H1 (cell line): ENCODE data around the gene AMT. TPM values are rescaled to one million over a fixed set of nuclear protein-coding genes. Genes with fewer than 3 reads are reported as not detected.
A peak's percentile ranks its signal among the peaks of the same experiment; 100 is the strongest.

Experiments used
- CTCF ChIA-PET: fragments of 300-600 bp; sonication (Branson Sonifier 250); formaldehyde crosslinking; loops from one replicate; lab custom pipeline; 2021; ENCODE audit not compliant: partially characterized antibody; lab: Charles Lee
- POLR2A ChIA-PET: fragments of 300-600 bp; sonication (Branson Sonifier 250); formaldehyde crosslinking; loops from one replicate; lab custom pipeline; 2021; ENCODE audit warnings: inconsistent platforms; ENCODE audit not compliant: partially characterized antibody; lab: Charles Lee
- DNase-seq, 2 experiments: peaks; one replicate each; pipeline versions ENCODE4 v3.0.0 to v3.0.0-alpha.2; 2010 to 2022; ENCODE audit warnings: low spot score in 2 of 2, low read depth in 1 of 2, mixed read lengths in 1 of 2
- FAIRE-seq: peaks from 2 replicates; lab custom pipeline; 2011; peaks lifted over from hg19 to GRCh38; lab: Jason Lieb, UNC
- H2AFZ ChIP-seq: 2 replicates; pipeline ENCODE4 v1.8.1; 2012; ENCODE audit warnings: low read length, inconsistent platforms
- H2AK5ac ChIP-seq: 2 replicates; pipeline ENCODE4 v1.6.1; 2013; ENCODE audit warnings: low read depth, low read length
- H2BK120ac ChIP-seq: replicated peaks from 2 replicates; pipeline ENCODE3; 2013; ENCODE audit warnings: low read depth, low read length, inconsistent platforms
- H2BK12ac ChIP-seq: 2 replicates; pipeline ENCODE4 v1.6.1; 2013; ENCODE audit warnings: low read depth, low read length
- H2BK15ac ChIP-seq: 2 replicates; pipeline ENCODE4 v1.6.1; 2013; ENCODE audit warnings: low read length
- H2BK20ac ChIP-seq: 2 replicates; pipeline ENCODE4 v1.6.1; 2013; ENCODE audit warnings: low read length
- H2BK5ac ChIP-seq: 2 replicates; pipeline ENCODE4 v1.6.1; 2013; ENCODE audit warnings: low read depth, low read length
- H3K14ac ChIP-seq: 2 replicates; pipeline ENCODE4 v1.6.1; 2013; ENCODE audit warnings: inconsistent platforms; ENCODE audit not compliant: insufficient read length
- H3K18ac ChIP-seq: 2 replicates; pipeline ENCODE4 v1.6.1; 2013; ENCODE audit warnings: low read length; ENCODE audit errors: extremely low read depth
- H3K23ac ChIP-seq: 2 replicates; pipeline ENCODE4 v1.6.1; 2013; ENCODE audit warnings: inconsistent platforms; ENCODE audit not compliant: insufficient read length
- H3K23me2 ChIP-seq: 2 replicates; pipeline ENCODE4 v1.6.1; 2013; ENCODE audit warnings: low read depth, low read length
- H3K27ac ChIP-seq: 2 replicates; pipeline ENCODE4 v1.6.1; 2011; ENCODE audit warnings: low read depth, low read length, inconsistent platforms
- H3K27me3 ChIP-seq, 4 experiments: replicated peaks in 1 of 4; 1 replicate in 1 of 4; 2 replicates in 3 of 4; pipeline versions ENCODE4 v1.6.1 to v1.8.1; 2011 to 2013; ENCODE audit warnings: low read length in 3 of 4, mild to moderate bottlenecking in 3 of 4, inconsistent platforms in 2 of 4, mixed read lengths in 2 of 4, moderate library complexity in 1 of 4; ENCODE audit not compliant: control insufficient read depth in 3 of 4, insufficient read depth in 3 of 4; ENCODE audit errors: extremely low read depth in 1 of 4
- H3K36me3 ChIP-seq, 4 experiments: 2 replicates each; pipeline versions ENCODE4 v1.6.1 to v1.8.1; 2011 to 2013; ENCODE audit warnings: mild to moderate bottlenecking in 4 of 4, low read length in 3 of 4, moderate library complexity in 2 of 4, control low read depth in 1 of 4, inconsistent platforms in 1 of 4; ENCODE audit not compliant: insufficient read depth in 4 of 4, control insufficient read depth in 2 of 4
- H3K4ac ChIP-seq: replicated peaks from 2 replicates; pipeline ENCODE3; 2013; ENCODE audit warnings: low read length, low read depth, mixed read lengths, inconsistent platforms; ENCODE audit not compliant: insufficient read length
- H3K4me1 ChIP-seq, 4 experiments: replicated peaks in 1 of 4; 1 replicate in 1 of 4; 2 replicates in 3 of 4; pipeline versions ENCODE4 v1.6.1 to v1.8.1; 2011 to 2013; ENCODE audit warnings: low read length in 3 of 4, inconsistent platforms in 2 of 4, mixed read lengths in 1 of 4; ENCODE audit not compliant: insufficient read depth in 4 of 4, control insufficient read depth in 3 of 4
- H3K4me2 ChIP-seq, 2 experiments: 2 replicates each; pipeline versions ENCODE4 v1.6.1 to v1.8.1; 2011 to 2013; ENCODE audit warnings: low read depth in 2 of 2, low read length in 2 of 2, control low read depth in 1 of 2, inconsistent platforms in 1 of 2, mild to moderate bottlenecking in 1 of 2; ENCODE audit not compliant: insufficient read depth in 1 of 2
- H3K4me3 ChIP-seq, 4 experiments: fragments of 200-600, 300-600 bp in 1 of 4; sonication (generic), shearing (Covaris generic), sonication (Bioruptor Twin) in 1 of 4; 2 replicates each; pipeline versions ENCODE4 v1.5.1 to v1.8.1; 2011 to 2016; ENCODE audit warnings: low read length in 4 of 4, low read depth in 3 of 4, control low read depth in 2 of 4, inconsistent platforms in 2 of 4, mild to moderate bottlenecking in 2 of 4, mixed read lengths in 1 of 4, moderate library complexity in 1 of 4; ENCODE audit not compliant: insufficient read depth in 2 of 4; ENCODE audit errors: extremely low read depth in 1 of 4
- H3K56ac ChIP-seq: replicated peaks from 2 replicates; pipeline ENCODE3; 2013; ENCODE audit warnings: low read depth, mild to moderate bottlenecking, mixed read lengths, low read length, inconsistent platforms; ENCODE audit not compliant: insufficient read length
- H3K79me1 ChIP-seq: 2 replicates; pipeline ENCODE4 v1.6.1; 2013; ENCODE audit warnings: low read depth, low read length, control low read depth
- H3K79me2 ChIP-seq, 2 experiments: 2 replicates each; pipeline versions ENCODE4 v1.6.1 to v1.8.1; 2012 to 2013; ENCODE audit warnings: low read length in 2 of 2, mild to moderate bottlenecking in 2 of 2, inconsistent platforms in 1 of 2; ENCODE audit not compliant: insufficient read depth in 2 of 2, control insufficient read depth in 1 of 2
- H3K9ac ChIP-seq, 4 experiments: replicated peaks in 1 of 4; 1 replicate in 1 of 4; 2 replicates in 3 of 4; pipeline versions ENCODE4 v1.6.1 to v1.8.1; 2011 to 2013; ENCODE audit warnings: low read depth in 3 of 4, low read length in 3 of 4, control low read depth in 2 of 4, mild to moderate bottlenecking in 2 of 4, moderate library complexity in 2 of 4, inconsistent platforms in 1 of 4; ENCODE audit errors: extremely low read depth in 1 of 4
- H3K9me3 ChIP-seq, 2 experiments: 2 replicates each; pipeline versions ENCODE4 v1.6.1 to v1.8.1; 2012 to 2013; ENCODE audit warnings: mild to moderate bottlenecking in 2 of 2, moderate library complexity in 2 of 2, control low read depth in 1 of 2, inconsistent platforms in 1 of 2, low read depth in 1 of 2, low read length in 1 of 2, mixed read lengths in 1 of 2; ENCODE audit not compliant: insufficient read depth in 2 of 2
- H4K20me1 ChIP-seq, 2 experiments: replicated peaks in 1 of 2; 2 replicates each; pipeline versions ENCODE3 to v1.8.1; 2011 to 2013; ENCODE audit warnings: inconsistent platforms in 2 of 2, low read length in 2 of 2, mild to moderate bottlenecking in 1 of 2; ENCODE audit not compliant: insufficient read depth in 2 of 2, control insufficient read depth in 1 of 2
- H4K5ac ChIP-seq: 2 replicates; pipeline ENCODE4 v1.6.1; 2013; ENCODE audit warnings: low read length, low read depth, mixed read lengths, inconsistent platforms; ENCODE audit not compliant: insufficient read length
- H4K8ac ChIP-seq: 2 replicates; pipeline ENCODE4 v1.8.0; 2013; ENCODE audit warnings: mild to moderate bottlenecking, moderate library complexity, low read length, inconsistent platforms; ENCODE audit not compliant: insufficient read depth; ENCODE audit errors: extremely low read depth
- H4K91ac ChIP-seq: replicated peaks from 2 replicates; pipeline ENCODE3; 2013; ENCODE audit warnings: low read length, mixed read lengths, inconsistent platforms; ENCODE audit not compliant: insufficient read length
- BCL11A ChIP-seq, 2 experiments: IDR thresholded peaks; one replicate each; pipeline ENCODE4 v1.6.1; 2011; ENCODE audit warnings: low read depth in 2 of 2, low read length in 2 of 2, mild to moderate bottlenecking in 2 of 2
- EP300 ChIP-seq, 2 experiments: IDR thresholded peaks; 1 replicate in 1 of 2; 2 replicates in 1 of 2; pipeline ENCODE4 v1.6.1; 2011 to 2012; ENCODE audit warnings: low read depth in 2 of 2, low read length in 2 of 2, mild to moderate bottlenecking in 2 of 2, borderline replicate concordance in 1 of 2, inconsistent platforms in 1 of 2, moderate library complexity in 1 of 2
- KDM1A ChIP-seq: fragments of 200-600, 300-600 bp; sonication (generic); IDR thresholded peaks from 2 replicates; pipeline ENCODE4 v1.7.1; 2016; ENCODE audit warnings: mild to moderate bottlenecking, low read length, borderline replicate concordance
- WGBS, 2 experiments: shearing (Covaris generic) in 1 of 2; methylation state at CpG; one replicate each; pipeline versions ENCODE4 v1.1.6 to v1.1.7; 2013 to 2015; ENCODE audit warnings: low lambda C conversion rate in 2 of 2, mixed read lengths in 2 of 2, inconsistent platforms in 1 of 2, low coverage in 1 of 2, missing lambda C conversion rate in 1 of 2; ENCODE audit not compliant: insufficient replicate concordance in 2 of 2, insufficient coverage in 1 of 2, insufficient read length in 1 of 2; ENCODE audit errors: extremely low coverage in 1 of 2, missing lambda C conversion rate in 1 of 2; 5-methylcytosine and 5-hydroxymethylcytosine counted together
- polyA plus RNA-seq, 7 experiments: library from polyadenylated mRNA; depleted of rRNA in 3 of 7; stranded (reverse) in 5 of 7; unstranded in 2 of 7; fragments of >200 nt in 5 of 7; fragments of 200-250 nt in 2 of 7; gene quantifications; 1 replicate in 5 of 7; 2 replicates in 1 of 7; 4 replicates in 1 of 7; pipeline versions ENCODE4 v1.2.1 to v1.2.3, GENCODE V29; 2011 to 2013; ENCODE audit warnings: missing spikeins in 2 of 7, mixed read lengths in 2 of 7
- total RNA-seq: library from RNA; stranded (reverse); fragmentation: NEBNext Ultra II Directional; extraction: Animal tissue kit (Norgen Biotek cat#: 25700); gene quantifications from 2 replicates; pipeline ENCODE4 v1.2.1, GENCODE V29; 2021

Gene AMT
- total and polyA plus RNA-seq, 2 of the 8 experiments (the other 6 are each of a cell fraction or from before 2014, with no cell fraction given), result 46.5 to 92.4 TPM

GRCh38 chr3:49454898-49455681, 32.8 kb upstream of the AMT start:
- Histone ChIP-seq H2BK20ac (peak overlapping the region; percentile 74; the same call in 1 of the 2 replicates), H3K23me2 (no peaks in the 10 kb centered on the region), H4K5ac (no peak overlapping the region), H2BK15ac (no peak overlapping the region; the same call in 1 of the 2 replicates), H3K36me3 (no peaks in the 10 kb centered on the region), H4K8ac (0 out of 2 replicates have a peak overlapping the region, but pooled peaks have one; percentile 16), H4K20me1 (no peaks in the 10 kb centered on the region), H3K79me1 (no peaks in the 10 kb centered on the region), H3K4me3 (no peak overlapping the region), H3K56ac (no peak overlapping the region), H2BK5ac (peak overlapping the region; percentile 9; the same call in 1 of the 2 replicates), H3K14ac (no peak overlapping the region), H2BK120ac (no peak overlapping the region), H2BK12ac (peak overlapping the region; percentile 50; the same call in 1 of the 2 replicates), H3K27ac (no peak overlapping the region), H2AK5ac (no peak overlapping the region), H3K4me2 (no peak overlapping the region), H3K4ac (no peak overlapping the region), H3K27me3 (no peaks in the 10 kb centered on the region), H3K9me3 (no peaks in the 10 kb centered on the region), H4K91ac (peak overlapping the region; percentile 77), H2AFZ (no peak overlapping the region), H3K4me1 (peaks cover 7 to 17% (median 13%) of the 10 kb centered on the region in 4 experiments), H3K9ac (no peak overlapping the region; a peak in 1 of 7 replicates), H3K23ac (no peak overlapping the region), H3K18ac (peak overlapping the region; percentile 39), H3K79me2 (no peaks in the 10 kb centered on the region)
- WGBS, 2 experiments, result 73% methylated on average over 3 of the region's 3 CpGs; no CpG with 5 or more reads in 1 of the 2 experiments
- no peak for TF ChIP-seq KDM1A
- TF ChIP-seq EP300 (IDR thresholded peaks at IDR 0.05; ENCODE audit: borderline replicate concordance in 1 of 2, low read depth in 2 of 2, low read length in 2 of 2), result peak in 1 of 2 experiments; percentile 27; a peak in 1 of 3 replicates
- TF ChIP-seq BCL11A (IDR thresholded peaks at IDR 0.05; ENCODE audit: low read depth in 2 of 2, low read length in 2 of 2), result no peak
- FAIRE-seq (no peak), DNase-seq (peak in 1 of 2 experiments; percentile 48)
- CTCF ChIA-PET, result interaction anchor here (0.6 to 4.1 kb wide), 33 partner anchors 8 to 285 kb away, joined by 3 to 50 read pairs (median 7); partner anchors contain the start of genes AMT and USP4
- POLR2A ChIA-PET, result interaction anchor here (1.0 to 11.8 kb wide), 5 partner anchors 17 to 98 kb away, joined by 3 to 205 read pairs (median 5); partner anchors contain the start of genes AMT and DAG1
